NCI-H1092 treated with DMSO at 0.1 percent for 48 hours (cell line): ENCODE results near the gene PTOV1.

ENCODE experiments used
- DNase-seq: peaks from one replicate; lab custom pipeline; 2025; lab: John Stamatoyannopoulos, UW

Gene PTOV1

GRCh38 chr19:49873834-49874233, 22.9 kb downstream of the PTOV1 start:
- DNase-seq = no peak

GRCh38 chr19:49874503-49875157, 23.7 kb downstream of the PTOV1 start:
- DNase-seq = no peak

GRCh38 chr19:49875177-49875576, 24.2 kb downstream of the PTOV1 start:
- no peak for DNase-seq

GRCh38 chr19:49875857-49876421, 25.0 kb downstream of the PTOV1 start:
- peak; percentile 12 for DNase-seq

- peak; percentile 97 for DNase-seq
Observed at GRCh38 chr19:49876422-49877019, 25.6 kb downstream of the PTOV1 start.

GRCh38 chr19:49877020-49877878, 26.3 kb downstream of the PTOV1 start, which contains the start of the genes AKT1S1 and TBC1D17:
Gene AKT1S1, minus strand, starts transcription at chr19:49877355. Its CDS starts 4,060 bp downstream, at chr19:49873295.
Gene TBC1D17, plus strand, starts transcription at chr19:49877702. Its CDS starts 22 bp downstream, at chr19:49877724.
- DNase-seq = peak; percentile 98

GRCh38 chr19:49877879-49878743, 27.2 kb downstream of the PTOV1 start:
- DNase-seq = peak; percentile 86

- DNase-seq = no peak
Observed at GRCh38 chr19:49878744-49879070, 27.7 kb downstream of the PTOV1 start.

GRCh38 chr19:49879243-49879963, 28.4 kb downstream of the PTOV1 start:
- DNase-seq = no peak

GRCh38 chr19:49880162-49880869, 29.4 kb downstream of the PTOV1 start:
- no peak for DNase-seq

- no peak for DNase-seq
Observed at GRCh38 chr19:49881186-49881585, 30.2 kb downstream of the PTOV1 start.

GRCh38 chr19:49881672-49882394, 30.9 kb downstream of the PTOV1 start:
- DNase-seq = no peak

GRCh38 chr19:49882643-49883042, 31.7 kb downstream of the PTOV1 start:
- DNase-seq = no peak

GRCh38 chr19:49883094-49883493, 32.1 kb downstream of the PTOV1 start:
- no peak for DNase-seq

- no peak for DNase-seq
Observed at GRCh38 chr19:49884109-49884508, 33.1 kb downstream of the PTOV1 start.

GRCh38 chr19:49884760-49885159, 33.8 kb downstream of the PTOV1 start:
- DNase-seq = no peak

- no peak for DNase-seq
Observed at GRCh38 chr19:49887037-49887664, 36.2 kb downstream of the PTOV1 start.

GRCh38 chr19:49887665-49888509, 36.9 kb downstream of the PTOV1 start:
- DNase-seq = no peak
